Endodermal cell (in vitro differentiated cells): ENCODE measurements around the gene SIPA1L2. TPM values are rescaled to one million over a fixed set of nuclear protein-coding genes. Genes with fewer than 3 reads are reported as not detected.
"Not testable (repeated sequence)": the region's sequence is repeated elsewhere in the genome, so short reads cannot be mapped to it uniquely, and the experiment has no call there.

Experiments
- DNase-seq: peaks from one replicate; pipeline ENCODE4 v3.0.0-alpha.2; 2017
- H3K27ac ChIP-seq: 2 replicates; pipeline ENCODE4 v1.5.1; 2013; ENCODE audit warnings: mild to moderate bottlenecking, low read depth, low read length, moderate library complexity
- H3K27me3 ChIP-seq: 2 replicates; pipeline ENCODE4 v1.6.1; 2013; ENCODE audit warnings: mild to moderate bottlenecking, low read length, moderate library complexity; ENCODE audit not compliant: insufficient read depth, control insufficient read depth, poor library complexity, severe bottlenecking
- H3K36me3 ChIP-seq: 2 replicates; pipeline ENCODE4 v1.7.0; 2013; ENCODE audit warnings: mild to moderate bottlenecking, low read length, moderate library complexity; ENCODE audit not compliant: control insufficient read depth, insufficient read depth
- H3K4me1 ChIP-seq: one replicate; pipeline ENCODE4 v1.7.0; 2013; ENCODE audit warnings: low read length; ENCODE audit not compliant: control insufficient read depth, insufficient read depth
- H3K4me3 ChIP-seq: 2 replicates; pipeline ENCODE4 v1.5.1; 2013; ENCODE audit warnings: mild to moderate bottlenecking, low read length, moderate library complexity
- H3K9ac ChIP-seq: 2 replicates; pipeline ENCODE4 v1.6.1; 2013; ENCODE audit warnings: mild to moderate bottlenecking, low read length, moderate library complexity; ENCODE audit not compliant: poor library complexity, severe bottlenecking; ENCODE audit errors: extremely low read depth
- H3K9me3 ChIP-seq: 2 replicates; pipeline ENCODE4 v1.6.1; 2013; ENCODE audit warnings: mild to moderate bottlenecking, low read length, moderate library complexity; ENCODE audit not compliant: control insufficient read depth
- H3K27ac Mint-ChIP-seq: 2 replicates; pipeline ENCODE4 v1.8.0; 2020; ENCODE audit warnings: mixed read lengths
- H3K27me3 Mint-ChIP-seq: 2 replicates; pipeline ENCODE4 v1.8.0; 2021; ENCODE audit warnings: mild to moderate bottlenecking, mixed read lengths; ENCODE audit not compliant: insufficient read depth
- H3K36me3 Mint-ChIP-seq: 2 replicates; pipeline ENCODE4 v1.8.0; 2020; ENCODE audit warnings: low read depth, mixed read lengths
- H3K4me1 Mint-ChIP-seq: 2 replicates; pipeline ENCODE4 v1.8.0; 2020; ENCODE audit warnings: mixed read lengths
- H3K4me3 Mint-ChIP-seq: 2 replicates; pipeline ENCODE4 v1.8.0; 2020; ENCODE audit warnings: mild to moderate bottlenecking, moderate library complexity, mixed read lengths
- H3K9me3 Mint-ChIP-seq: 2 replicates; pipeline ENCODE4 v1.8.0; 2020; ENCODE audit warnings: mild to moderate bottlenecking, mixed read lengths
- CTCF ChIP-seq: fragments of 200-600 bp; sonication (generic); conservative IDR thresholded peaks from 2 replicates; pipeline ENCODE4 v1.5.0; 2021; ENCODE audit warnings: antibody characterized with exemption, mild to moderate bottlenecking
- WGBS, 2 experiments: methylation state at CpG; one replicate each; pipeline versions ENCODE4 v1.1.5 to v1.1.7; 2013; ENCODE audit warnings: missing lambda C conversion rate in 2 of 2, mixed read lengths in 1 of 2; ENCODE audit not compliant: insufficient coverage in 1 of 2, insufficient read length in 1 of 2; 5-methylcytosine and 5-hydroxymethylcytosine counted together
- total RNA-seq, 2 donors: library from RNA; stranded (reverse); fragmentation: NEBNext Ultra II Directional in 1 of 2; extraction: Animal tissue kit (Norgen Biotek cat#: 25700) in 1 of 2; gene quantifications; 2 replicates in 1 of 2; 3 replicates in 1 of 2; pipeline ENCODE4 v1.2.1, GENCODE V29; 2021

SIPA1L2 gene
- total RNA-seq, 2 donors from 2014 or later, result 34.7 to 41.5 TPM

- H3K36me3 ChIP-seq, result peaks cover 7% of the 10 kb centered on the region
- no peak for TF ChIP-seq CTCF
- Mint-ChIP-seq H3K27ac (no peak overlapping the region), H3K4me3 (no peak overlapping the region), H3K36me3 (peaks cover 10% of the 10 kb centered on the region), H3K9me3 (no peaks in the 10 kb centered on the region), H3K27me3 (no peaks in the 10 kb centered on the region), H3K4me1 (peaks cover 66% of the 10 kb centered on the region)
- 57 to 86% methylated on average over 4 of the region's 4 CpGs for WGBS, 2 experiments
- H3K27ac ChIP-seq, result peak overlapping the region; percentile 59
- H3K4me1 ChIP-seq, result peaks cover 23% of the 10 kb centered on the region
- no peak overlapping the region for H3K4me3 ChIP-seq
- no peaks in the 10 kb centered on the region for H3K27me3 ChIP-seq
- H3K9ac ChIP-seq, result no peak overlapping the region
- DNase-seq, result no peak
- H3K9me3 ChIP-seq, result no peaks in the 10 kb centered on the region
These were observed 14.6 kb downstream of the SIPA1L2 start for GRCh38 chr1:232615306-232615800.

DNA sequence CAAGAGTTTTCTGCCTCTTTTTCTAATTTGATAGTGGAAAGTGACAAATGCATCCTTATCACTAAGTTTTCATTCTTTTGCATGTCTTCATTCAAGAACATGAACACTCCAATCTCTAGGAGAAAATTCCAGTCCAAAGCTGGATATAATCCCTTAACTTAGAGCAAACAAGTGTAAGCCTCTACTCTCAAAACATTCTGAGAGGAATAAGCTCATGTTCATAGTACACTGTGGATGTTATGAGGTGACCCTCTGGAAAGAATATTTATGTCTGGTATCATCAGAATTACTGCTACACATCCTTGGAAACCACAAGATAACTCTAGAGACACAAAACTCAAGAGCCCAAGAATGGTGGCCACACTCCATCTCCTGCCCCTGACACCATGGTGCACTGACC lies 15.1 kb downstream of the SIPA1L2 start:
- Histone ChIP-seq H3K27me3 (no peaks in the 10 kb centered on the region), H3K9me3 (no peaks in the 10 kb centered on the region), H3K36me3 (peaks cover 4% of the 10 kb centered on the region), H3K4me3 (no peak overlapping the region), H3K4me1 (peaks cover 23% of the 10 kb centered on the region), H3K27ac (peak overlapping the region; percentile 59), H3K9ac (no peak overlapping the region)
- H3K36me3 Mint-ChIP-seq, result peaks cover 10% of the 10 kb centered on the region
- H3K27me3 Mint-ChIP-seq, result no peaks in the 10 kb centered on the region
- DNase-seq, result no peak
- no peak overlapping the region for H3K4me3 Mint-ChIP-seq
- H3K4me1 Mint-ChIP-seq, result peaks cover 62% of the 10 kb centered on the region
- H3K27ac Mint-ChIP-seq, result no peak overlapping the region
- no peak for TF ChIP-seq CTCF
- H3K9me3 Mint-ChIP-seq, result no peaks in the 10 kb centered on the region

- Mint-ChIP-seq H3K27ac (no peak overlapping the region), H3K36me3 (peaks cover 10% of the 10 kb centered on the region), H3K27me3 (no peaks in the 10 kb centered on the region), H3K9me3 (no peaks in the 10 kb centered on the region), H3K4me1 (peaks cover 62% of the 10 kb centered on the region), H3K4me3 (no peak overlapping the region)
- WGBS, 2 experiments, result 90 to 92% methylated on average over 4 to 5 of the region's 5 CpGs
- peaks cover 23% of the 10 kb centered on the region for H3K4me1 ChIP-seq
- DNase-seq, result no peak
- peaks cover 6% of the 10 kb centered on the region for H3K36me3 ChIP-seq
- no peak overlapping the region for H3K4me3 ChIP-seq
- no peaks in the 10 kb centered on the region for H3K9me3 ChIP-seq
- H3K27me3 ChIP-seq, result no peaks in the 10 kb centered on the region
- TF ChIP-seq CTCF, result no peak
- no peak overlapping the region for H3K9ac ChIP-seq
- H3K27ac ChIP-seq, result peak overlapping the region; percentile 59
These were observed 16.1 kb downstream of the SIPA1L2 start for GRCh38 chr1:232613752-232614381.

DNA sequence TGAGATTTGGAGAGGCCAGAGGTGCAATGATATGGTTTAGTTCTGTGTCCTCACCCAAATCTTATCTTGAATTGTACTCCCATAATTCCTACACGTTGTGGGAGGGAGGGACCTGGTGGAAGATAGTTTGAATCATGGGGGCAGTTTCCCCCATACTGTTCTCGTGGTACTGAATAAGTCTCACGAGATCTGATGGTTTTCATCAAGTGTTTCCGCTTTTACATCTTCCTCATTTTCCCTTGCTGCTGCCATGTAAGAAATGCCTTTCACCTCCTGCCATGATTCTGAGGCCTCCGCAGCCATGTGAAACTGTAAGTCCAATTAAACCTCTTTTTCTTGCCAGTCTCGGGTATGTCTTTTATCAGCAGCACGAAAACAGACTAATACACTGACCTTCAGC lies 17.1 kb downstream of the SIPA1L2 start:
- not testable (repeated sequence) for H3K4me3 Mint-ChIP-seq, H3K27ac ChIP-seq, H3K9ac ChIP-seq, H3K27me3 Mint-ChIP-seq, H3K27ac Mint-ChIP-seq, DNase-seq, H3K9me3 ChIP-seq, H3K9me3 Mint-ChIP-seq, H3K27me3 ChIP-seq, H3K4me3 ChIP-seq
- Mint-ChIP-seq H3K36me3 (peaks cover 10% of the 10 kb centered on the region), H3K4me1 (peaks cover 61% of the 10 kb centered on the region)
- Histone ChIP-seq H3K4me1 (peaks cover 23% of the 10 kb centered on the region), H3K36me3 (peaks cover 15% of the 10 kb centered on the region)
- 92 to 96% methylated on average over 6 to 7 of the region's 7 CpGs for WGBS, 2 experiments
